ENCODE data around the gene MGRN1.

DNA sequence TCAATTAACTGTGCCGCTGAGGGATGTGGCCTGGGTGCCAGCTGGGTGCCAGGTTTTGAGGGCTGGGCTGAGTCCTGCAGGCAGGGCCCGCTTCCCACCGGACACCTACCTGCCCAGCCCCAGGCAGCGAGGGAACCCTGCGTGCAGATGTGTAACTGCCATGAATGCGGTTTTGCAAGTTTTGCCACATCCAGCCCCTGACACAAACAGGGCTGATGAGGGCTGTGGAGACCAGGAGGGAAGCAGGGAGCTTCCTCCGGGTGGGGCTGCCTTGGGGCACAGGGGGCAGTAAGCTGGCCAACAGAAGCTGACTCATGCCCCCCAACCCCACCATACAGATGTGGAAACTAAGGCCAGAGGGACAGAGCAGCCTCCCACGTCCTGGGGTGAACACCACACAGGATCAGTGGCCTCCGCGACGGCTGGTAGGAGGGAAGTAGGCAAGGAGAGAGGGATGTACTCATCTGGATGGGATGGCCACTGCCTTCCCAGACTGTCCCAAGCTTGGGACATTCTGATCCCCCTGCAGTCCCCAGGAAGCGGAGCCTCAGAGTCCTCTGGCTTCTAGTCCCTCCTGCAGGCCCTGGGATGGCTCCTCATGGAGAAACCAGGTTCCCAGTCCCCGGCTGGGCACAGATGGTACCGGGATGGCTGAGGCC lies 11.5 kb upstream of the MGRN1 start:
- TF ChIP-seq, protein P1, sequence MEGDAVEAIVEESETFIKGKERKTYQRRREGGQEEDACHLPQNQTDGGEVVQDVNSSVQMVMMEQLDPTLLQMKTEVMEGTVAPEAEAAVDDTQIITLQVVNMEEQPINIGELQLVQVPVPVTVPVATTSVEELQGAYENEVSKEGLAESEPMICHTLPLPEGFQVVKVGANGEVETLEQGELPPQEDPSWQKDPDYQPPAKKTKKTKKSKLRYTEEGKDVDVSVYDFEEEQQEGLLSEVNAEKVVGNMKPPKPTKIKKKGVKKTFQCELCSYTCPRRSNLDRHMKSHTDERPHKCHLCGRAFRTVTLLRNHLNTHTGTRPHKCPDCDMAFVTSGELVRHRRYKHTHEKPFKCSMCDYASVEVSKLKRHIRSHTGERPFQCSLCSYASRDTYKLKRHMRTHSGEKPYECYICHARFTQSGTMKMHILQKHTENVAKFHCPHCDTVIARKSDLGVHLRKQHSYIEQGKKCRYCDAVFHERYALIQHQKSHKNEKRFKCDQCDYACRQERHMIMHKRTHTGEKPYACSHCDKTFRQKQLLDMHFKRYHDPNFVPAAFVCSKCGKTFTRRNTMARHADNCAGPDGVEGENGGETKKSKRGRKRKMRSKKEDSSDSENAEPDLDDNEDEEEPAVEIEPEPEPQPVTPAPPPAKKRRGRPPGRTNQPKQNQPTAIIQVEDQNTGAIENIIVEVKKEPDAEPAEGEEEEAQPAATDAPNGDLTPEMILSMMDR (IDR thresholded peaks at IDR 0.05) = no peak
- no peak for TF ChIP-seq POLR2A (IDR thresholded peaks at IDR 0.05)
